ENCODE measurements around the gene PDE7B.

DNA sequence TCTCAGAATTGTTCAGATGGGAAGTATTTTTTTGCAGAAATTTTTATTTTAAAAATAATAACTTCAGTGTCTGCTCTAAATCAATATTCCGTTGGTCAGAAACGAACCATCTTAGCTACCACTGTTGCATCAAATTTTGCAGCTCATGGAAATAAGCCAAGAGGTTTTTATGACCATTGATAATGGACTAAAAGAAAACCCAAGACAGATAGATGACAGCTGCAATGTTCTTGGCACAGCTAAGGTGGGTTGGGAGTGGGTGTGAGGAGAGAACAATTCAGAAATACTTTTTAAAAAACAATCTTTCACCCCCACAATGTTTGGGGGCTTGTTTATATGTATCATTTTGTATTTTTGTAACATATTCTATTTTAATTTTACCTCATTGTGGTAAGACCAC is 121.1 kb downstream of the PDE7B start:
- no peak for TF ChIP-seq POLR2A (IDR thresholded peaks at IDR 0.05)
- TF ChIP-seq, protein P1, sequence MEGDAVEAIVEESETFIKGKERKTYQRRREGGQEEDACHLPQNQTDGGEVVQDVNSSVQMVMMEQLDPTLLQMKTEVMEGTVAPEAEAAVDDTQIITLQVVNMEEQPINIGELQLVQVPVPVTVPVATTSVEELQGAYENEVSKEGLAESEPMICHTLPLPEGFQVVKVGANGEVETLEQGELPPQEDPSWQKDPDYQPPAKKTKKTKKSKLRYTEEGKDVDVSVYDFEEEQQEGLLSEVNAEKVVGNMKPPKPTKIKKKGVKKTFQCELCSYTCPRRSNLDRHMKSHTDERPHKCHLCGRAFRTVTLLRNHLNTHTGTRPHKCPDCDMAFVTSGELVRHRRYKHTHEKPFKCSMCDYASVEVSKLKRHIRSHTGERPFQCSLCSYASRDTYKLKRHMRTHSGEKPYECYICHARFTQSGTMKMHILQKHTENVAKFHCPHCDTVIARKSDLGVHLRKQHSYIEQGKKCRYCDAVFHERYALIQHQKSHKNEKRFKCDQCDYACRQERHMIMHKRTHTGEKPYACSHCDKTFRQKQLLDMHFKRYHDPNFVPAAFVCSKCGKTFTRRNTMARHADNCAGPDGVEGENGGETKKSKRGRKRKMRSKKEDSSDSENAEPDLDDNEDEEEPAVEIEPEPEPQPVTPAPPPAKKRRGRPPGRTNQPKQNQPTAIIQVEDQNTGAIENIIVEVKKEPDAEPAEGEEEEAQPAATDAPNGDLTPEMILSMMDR (IDR thresholded peaks at IDR 0.05 in 8 of 11, conservative IDR thresholded peaks at IDR 0.05 in 3 of 11), result no peak
- no peak for TF ChIP-seq POLR2AphosphoS5 (IDR thresholded peaks at IDR 0.05)
